Fibroblast of mammary gland (primary cell): ENCODE data around the gene NRN1L.
"Not testable (repeated sequence)": the region's sequence is repeated elsewhere in the genome, so short reads cannot be mapped to it uniquely, and the experiment has no call there.

Experiments
- DNase-seq: peaks from one replicate; pipeline ENCODE4 v3.0.0-alpha.2; 2010; ENCODE audit warnings: low read depth
- H3K4me3 ChIP-seq: 2 replicates; pipeline ENCODE4 v1.5.1; 2011; ENCODE audit warnings: low read depth, mild to moderate bottlenecking, low read length, moderate library complexity; ENCODE audit not compliant: control insufficient read depth
- CTCF ChIP-seq: conservative IDR thresholded peaks from 2 replicates; pipeline ENCODE4 v1.5.1; 2011; ENCODE audit warnings: low read depth, low read length, inconsistent platforms; ENCODE audit not compliant: control insufficient read depth, insufficient read depth

NRN1L gene

GRCh38 chr16:67860589-67861398, 23.9 kb upstream of the NRN1L start:
- DNase-seq, result peak; percentile 85
- no peak for TF ChIP-seq CTCF
- H3K4me3 ChIP-seq, result no peak overlapping the region

GRCh38 chr16:67861877-67862276, 22.8 kb upstream of the NRN1L start:
- DNase-seq, result no peak
- H3K4me3 ChIP-seq, result no peak overlapping the region
- TF ChIP-seq CTCF, result no peak

- no peak for TF ChIP-seq CTCF
- DNase-seq, result peak; percentile 89
- H3K4me3 ChIP-seq, result no peak overlapping the region
Measured at GRCh38 chr16:67862623-67863583, 21.8 kb upstream of the NRN1L start.

- not testable (repeated sequence) for H3K4me3 ChIP-seq, DNase-seq
Measured at GRCh38 chr16:67864044-67864443, 20.6 kb upstream of the NRN1L start.

GRCh38 chr16:67864594-67864993, 20.1 kb upstream of the NRN1L start:
- DNase-seq, result no peak
- no peak overlapping the region for H3K4me3 ChIP-seq
- TF ChIP-seq CTCF, result no peak

- peak; percentile 48 for TF ChIP-seq CTCF
- no peak overlapping the region for H3K4me3 ChIP-seq
- DNase-seq, result peak; percentile 61
Measured at GRCh38 chr16:67865318-67865717, 19.4 kb upstream of the NRN1L start.

- H3K4me3 ChIP-seq, result no peak overlapping the region
- no peak for DNase-seq
- no peak for TF ChIP-seq CTCF
Measured at GRCh38 chr16:67868290-67868689, 16.4 kb upstream of the NRN1L start.
